Measurements from ENCODE around the gene HERC6. TPM values are rescaled to one million over a fixed set of nuclear protein-coding genes. Genes with fewer than 3 reads are reported as not detected.

HERC6 gene
- total RNA-seq, 1 experiment from 2014 or later: 2.4 TPM

GRCh38 chr4:88382621-88383020 lies 4.0 kb downstream of the HERC6 start:
- no peak for TF ChIP-seq CTCF (IDR thresholded peaks at IDR 0.05; ENCODE audit: unreplicated experiment)
- Mint-ChIP-seq H3K9me3 (ENCODE audit: unreplicated experiment) (no peaks in the 10 kb centered on the region), H3K4me3 (ENCODE audit: unreplicated experiment) (no peak overlapping the region), H3K27ac (ENCODE audit: low read depth, unreplicated experiment) (no peak overlapping the region), H3K4me1 (ENCODE audit: insufficient read depth, unreplicated experiment) (no peaks in the 10 kb centered on the region), H3K27me3 (ENCODE audit: insufficient read depth, unreplicated experiment) (no peaks in the 10 kb centered on the region), H3K36me3 (ENCODE audit: insufficient read depth, unreplicated experiment) (no peaks in the 10 kb centered on the region)
- CTCF ChIA-PET: interaction anchor here (0.6 kb wide), 1 partner anchor 40 kb away, joined by 3 read pairs; no protein-coding TSS in a partner anchor
- no peak for DNase-seq (ENCODE audit: unreplicated experiment)
- POLR2A ChIA-PET: no interaction called here
- intact Hi-C loops (cut with micrococcal nuclease): no loop called here
- BruUV-seq (replicated peaks): no TSS peak

GRCh38 chr4:88390128-88390527 lies 11.5 kb downstream of the HERC6 start:
- no peak for DNase-seq (ENCODE audit: unreplicated experiment)
- H3K27ac Mint-ChIP-seq (ENCODE audit: low read depth, unreplicated experiment): no peak overlapping the region
- no peaks in the 10 kb centered on the region for H3K36me3 Mint-ChIP-seq (ENCODE audit: insufficient read depth, unreplicated experiment)
- no peaks in the 10 kb centered on the region for H3K27me3 Mint-ChIP-seq (ENCODE audit: insufficient read depth, unreplicated experiment)
- H3K9me3 Mint-ChIP-seq (ENCODE audit: unreplicated experiment): no peaks in the 10 kb centered on the region
- no peak overlapping the region for H3K4me3 Mint-ChIP-seq (ENCODE audit: unreplicated experiment)
- ChIA-PET POLR2A (interaction anchor here (0.6 to 1.1 kb wide), 3 partner anchors 14 to 106 kb away, joined by 3 read pairs; partner anchors contain the start of gene PPM1K), CTCF (interaction anchor here (1.1 kb wide), 1 partner anchor 12 kb away, joined by 3 read pairs; no protein-coding TSS in a partner anchor)
- H3K4me1 Mint-ChIP-seq (ENCODE audit: insufficient read depth, unreplicated experiment): no peaks in the 10 kb centered on the region
- BruUV-seq (replicated peaks): no TSS peak
- TF ChIP-seq CTCF (IDR thresholded peaks at IDR 0.05; ENCODE audit: unreplicated experiment): no peak
- intact Hi-C loops (cut with micrococcal nuclease): no loop called here

- POLR2A ChIA-PET: no interaction called here
- TF ChIP-seq CTCF (IDR thresholded peaks at IDR 0.05; ENCODE audit: unreplicated experiment): no peak
- intact Hi-C loops (cut with micrococcal nuclease): no loop called here
- CTCF ChIA-PET: no interaction called here
- Mint-ChIP-seq H3K27ac (ENCODE audit: low read depth, unreplicated experiment) (no peak overlapping the region), H3K27me3 (ENCODE audit: insufficient read depth, unreplicated experiment) (no peaks in the 10 kb centered on the region), H3K36me3 (ENCODE audit: insufficient read depth, unreplicated experiment) (no peaks in the 10 kb centered on the region), H3K4me3 (ENCODE audit: unreplicated experiment) (no peak overlapping the region), H3K4me1 (ENCODE audit: insufficient read depth, unreplicated experiment) (no peaks in the 10 kb centered on the region), H3K9me3 (ENCODE audit: unreplicated experiment) (no peaks in the 10 kb centered on the region)
- no TSS peak for BruUV-seq (replicated peaks)
- DNase-seq (ENCODE audit: unreplicated experiment): no peak
Measured at GRCh38 chr4:88391703-88392102, 13.1 kb downstream of the HERC6 start.

GRCh38 chr4:88396681-88397080 lies 18.0 kb downstream of the HERC6 start:
- Mint-ChIP-seq H3K27me3 (ENCODE audit: insufficient read depth, unreplicated experiment) (no peaks in the 10 kb centered on the region), H3K4me1 (ENCODE audit: insufficient read depth, unreplicated experiment) (no peaks in the 10 kb centered on the region), H3K27ac (ENCODE audit: low read depth, unreplicated experiment) (no peak overlapping the region), H3K4me3 (ENCODE audit: unreplicated experiment) (no peak overlapping the region), H3K36me3 (ENCODE audit: insufficient read depth, unreplicated experiment) (no peaks in the 10 kb centered on the region), H3K9me3 (ENCODE audit: unreplicated experiment) (no peaks in the 10 kb centered on the region)
- ChIA-PET POLR2A (interaction anchor here (0.5 kb wide), 1 partner anchor 336 kb away, joined by 3 read pairs; no protein-coding TSS in a partner anchor), CTCF (interaction anchor here (0.6 to 1.5 kb wide), 3 partner anchors 9 to 185 kb away, joined by 3 to 5 read pairs (median 3); partner anchors contain the start of gene HERC6)
- no peak for DNase-seq (ENCODE audit: unreplicated experiment)
- no TSS peak for BruUV-seq (replicated peaks)
- TF ChIP-seq CTCF (IDR thresholded peaks at IDR 0.05; ENCODE audit: unreplicated experiment): no peak
- intact Hi-C loops (cut with micrococcal nuclease): no loop called here

Measured in MCF 10A (cell line).